Measurements from ENCODE around the gene PLPP4.
A peak's percentile ranks its signal among the peaks of the same experiment; 100 is the strongest.

The PLPP4 gene

GRCh38 chr10:120508393-120508792 lies 51.4 kb downstream of the PLPP4 start:
- intact Hi-C loops (cut with DNase I), result no loop called here

GRCh38 chr10:120508966-120509365 lies 51.9 kb downstream of the PLPP4 start:
- DNase-seq, result no peak
- intact Hi-C loops (cut with DNase I), result no loop called here

More at GRCh38 chr10:120508393-120508792, 51.4 kb downstream of the PLPP4 start:
- peak in 6 of 42 donors; percentile 15 to 63 (median 23) for DNase-seq

- intact Hi-C loops (cut with DNase I), result no loop called here
- no peak for DNase-seq
Measured at GRCh38 chr10:120511165-120511564, 54.1 kb downstream of the PLPP4 start.

GRCh38 chr10:120513307-120513796 lies 56.3 kb downstream of the PLPP4 start:
- intact Hi-C loops (cut with DNase I), result no loop called here
- no peak for DNase-seq

- intact Hi-C loops (cut with DNase I), result no loop called here
Measured at GRCh38 chr10:120514035-120514620, 57.1 kb downstream of the PLPP4 start.

GRCh38 chr10:120514959-120515358 lies 57.9 kb downstream of the PLPP4 start:
- intact Hi-C loops (cut with DNase I), result no loop called here
- no peak for DNase-seq

More at GRCh38 chr10:120514035-120514620, 57.1 kb downstream of the PLPP4 start:
- no peak for DNase-seq

- no peak for DNase-seq
- intact Hi-C loops (cut with DNase I), result no loop called here
Measured at GRCh38 chr10:120515741-120516140, 58.7 kb downstream of the PLPP4 start.

- intact Hi-C loops (cut with DNase I), result no loop called here
- no peak for DNase-seq
Measured at GRCh38 chr10:120516426-120516825, 59.4 kb downstream of the PLPP4 start.

GRCh38 chr10:120517196-120517595 lies 60.2 kb downstream of the PLPP4 start:
- DNase-seq, result peak in 2 of 42 donors; percentile 3 to 7
- intact Hi-C loops (cut with DNase I), result no loop called here

GRCh38 chr10:120517881-120518484 lies 61.0 kb downstream of the PLPP4 start:
- intact Hi-C loops (cut with DNase I), result no loop called here
- DNase-seq, result no peak

- intact Hi-C loops (cut with DNase I), result no loop called here
- DNase-seq, result no peak
Measured at GRCh38 chr10:120521880-120522279, 64.9 kb downstream of the PLPP4 start.

- DNase-seq, result no peak
- intact Hi-C loops (cut with DNase I), result no loop called here
Measured at GRCh38 chr10:120527691-120528090, 70.7 kb downstream of the PLPP4 start.

GRCh38 chr10:120530699-120531098 lies 73.7 kb downstream of the PLPP4 start:
- intact Hi-C loops (cut with DNase I), result no loop called here
- no peak for DNase-seq

GRCh38 chr10:120538091-120538490 lies 81.1 kb downstream of the PLPP4 start:
- DNase-seq, result no peak
- intact Hi-C loops (cut with DNase I), result no loop called here

GRCh38 chr10:120539076-120539475 lies 82.0 kb downstream of the PLPP4 start:
- intact Hi-C loops (cut with DNase I), result no loop called here
- no peak for DNase-seq

- no peak for DNase-seq
- intact Hi-C loops (cut with DNase I), result no loop called here
Measured at GRCh38 chr10:120540486-120540885, 83.5 kb downstream of the PLPP4 start.

GRCh38 chr10:120541984-120542383 lies 85.0 kb downstream of the PLPP4 start:
- no peak for DNase-seq
- intact Hi-C loops (cut with DNase I), result no loop called here

GRCh38 chr10:120542591-120542990 lies 85.6 kb downstream of the PLPP4 start:
- DNase-seq, result peak in 4 of 42 donors; percentile 5 to 34 (median 22)
- intact Hi-C loops (cut with DNase I), result no loop called here

GRCh38 chr10:120543291-120543690 lies 86.3 kb downstream of the PLPP4 start:
- intact Hi-C loops (cut with DNase I), result no loop called here
- DNase-seq, result no peak

GRCh38 chr10:120548210-120548609 lies 91.2 kb downstream of the PLPP4 start:
- intact Hi-C loops (cut with DNase I), result no loop called here
- no peak for DNase-seq

- intact Hi-C loops (cut with DNase I), result no loop called here
- no peak for DNase-seq
Measured at GRCh38 chr10:120552262-120552661, 95.2 kb downstream of the PLPP4 start.

All from head of caudate nucleus (tissue), 42 donors.